ENCODE data around the gene TCF4.
A peak's percentile ranks its signal among the peaks of the same experiment; 100 is the strongest.

TCF4 gene

GRCh38 chr18:55307505-55307904 lies 280.5 kb downstream of the TCF4 start:
- peaks cover 34% of the 10 kb centered on the region for H3K4me1 ChIP-seq (ENCODE audit: control insufficient read depth, insufficient read depth, low read length)
- H3K36me3 ChIP-seq (ENCODE audit: control insufficient read depth, insufficient read depth, low read length) = no peaks in the 10 kb centered on the region
- no peak overlapping the region for H3K9ac ChIP-seq (ENCODE audit: low read depth, low read length)
- H3K4me3 ChIP-seq (ENCODE audit: low read depth, low read length) = no peak overlapping the region
- no peaks in the 10 kb centered on the region for H3K9me3 ChIP-seq (ENCODE audit: control insufficient read depth, insufficient read depth, low read length)
- no peaks in the 10 kb centered on the region for H3K27me3 ChIP-seq (ENCODE audit: control insufficient read depth, insufficient read depth, low read length)
- H3K27ac ChIP-seq (ENCODE audit: low read depth, low read length) = no peak overlapping the region

DNA sequence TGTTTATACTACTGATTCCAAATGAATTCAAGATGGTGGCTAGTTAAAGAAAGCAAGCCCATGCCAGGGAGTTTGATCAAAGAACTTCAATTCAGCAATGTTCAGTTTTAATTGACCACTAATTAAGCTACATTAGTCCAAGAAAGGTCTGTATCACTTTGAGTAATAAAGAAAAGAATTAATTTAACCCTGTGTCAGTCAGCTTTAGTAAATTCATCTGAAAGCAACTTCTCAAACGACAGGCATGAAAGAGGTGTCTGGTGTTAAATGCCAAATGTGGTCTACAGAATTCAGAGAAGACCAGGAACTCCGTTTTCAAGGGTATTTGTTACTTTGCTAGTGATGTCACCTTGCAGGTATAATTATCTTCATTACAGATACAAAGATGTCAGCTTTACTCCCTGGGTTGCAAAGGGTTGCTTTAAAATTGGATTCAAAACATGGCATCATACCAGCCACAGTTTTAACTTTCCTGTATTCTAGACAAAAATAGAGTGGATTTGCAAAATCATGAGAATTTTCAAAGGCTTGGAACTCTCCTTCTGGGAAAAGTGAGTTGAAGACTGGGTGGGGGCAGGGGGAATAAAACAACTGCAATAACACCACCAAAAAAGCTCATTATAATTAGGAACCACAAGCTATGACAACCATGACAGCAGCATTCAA lies 281.5 kb downstream of the TCF4 start:
- H3K27ac ChIP-seq (ENCODE audit: low read depth, low read length) = no peak overlapping the region
- no peaks in the 10 kb centered on the region for H3K9me3 ChIP-seq (ENCODE audit: control insufficient read depth, insufficient read depth, low read length)
- peaks cover 42% of the 10 kb centered on the region for H3K4me1 ChIP-seq (ENCODE audit: control insufficient read depth, insufficient read depth, low read length)
- no peak overlapping the region for H3K9ac ChIP-seq (ENCODE audit: low read depth, low read length)
- H3K36me3 ChIP-seq (ENCODE audit: control insufficient read depth, insufficient read depth, low read length) = no peaks in the 10 kb centered on the region
- no peak overlapping the region for H3K4me3 ChIP-seq (ENCODE audit: low read depth, low read length)
- H3K27me3 ChIP-seq (ENCODE audit: control insufficient read depth, insufficient read depth, low read length) = no peaks in the 10 kb centered on the region

DNA sequence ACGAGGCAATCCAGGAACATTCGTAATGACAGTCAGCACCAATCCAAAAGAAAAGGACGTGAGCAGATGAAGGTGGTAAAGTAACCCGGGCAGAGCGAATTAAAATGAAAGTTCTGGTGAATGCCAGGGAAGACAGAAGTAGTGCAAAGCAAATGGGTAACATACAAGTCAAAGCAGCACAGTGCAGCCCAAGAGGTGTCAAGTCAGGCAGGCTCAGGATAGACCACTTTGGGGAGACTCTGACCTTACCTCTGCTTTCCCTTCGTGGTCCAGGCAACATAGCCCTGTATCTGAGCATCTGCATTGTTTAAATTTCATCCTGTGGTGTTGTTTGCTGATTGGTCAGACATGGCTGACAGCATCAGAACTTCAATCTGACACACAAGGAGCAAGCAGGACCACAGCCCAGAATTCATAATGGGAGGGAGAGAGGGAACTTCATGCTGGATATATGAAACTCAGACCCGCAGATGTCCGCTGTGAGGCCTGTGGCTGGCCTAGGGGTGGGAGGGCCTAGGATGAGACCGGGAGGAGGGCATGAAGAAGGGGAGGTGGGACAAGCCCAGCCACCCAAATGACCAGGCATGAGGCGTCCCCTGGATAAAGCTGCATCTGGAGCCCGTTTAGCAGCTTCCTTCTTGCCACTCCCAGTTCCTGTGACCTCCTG lies 285.7 kb downstream of the TCF4 start:
- H3K4me1 ChIP-seq (ENCODE audit: control insufficient read depth, insufficient read depth, low read length) = peaks cover 68% of the 10 kb centered on the region
- no peaks in the 10 kb centered on the region for H3K36me3 ChIP-seq (ENCODE audit: control insufficient read depth, insufficient read depth, low read length)
- no peaks in the 10 kb centered on the region for H3K9me3 ChIP-seq (ENCODE audit: control insufficient read depth, insufficient read depth, low read length)
- H3K27me3 ChIP-seq (ENCODE audit: control insufficient read depth, insufficient read depth, low read length) = no peaks in the 10 kb centered on the region
- H3K27ac ChIP-seq (ENCODE audit: low read depth, low read length) = peak overlapping the region; percentile 59
- no peak overlapping the region for H3K9ac ChIP-seq (ENCODE audit: low read depth, low read length)
- H3K4me3 ChIP-seq (ENCODE audit: low read depth, low read length) = no peak overlapping the region

- no peaks in the 10 kb centered on the region for H3K9me3 ChIP-seq (ENCODE audit: control insufficient read depth, insufficient read depth, low read length)
- H3K4me3 ChIP-seq (ENCODE audit: low read depth, low read length) = no peak overlapping the region
- H3K27ac ChIP-seq (ENCODE audit: low read depth, low read length) = peak overlapping the region; percentile 59
- H3K4me1 ChIP-seq (ENCODE audit: control insufficient read depth, insufficient read depth, low read length) = peaks cover 73% of the 10 kb centered on the region
- no peak overlapping the region for H3K9ac ChIP-seq (ENCODE audit: low read depth, low read length)
- no peaks in the 10 kb centered on the region for H3K36me3 ChIP-seq (ENCODE audit: control insufficient read depth, insufficient read depth, low read length)
- H3K27me3 ChIP-seq (ENCODE audit: control insufficient read depth, insufficient read depth, low read length) = no peaks in the 10 kb centered on the region
Observed at GRCh38 chr18:55301824-55302166, 286.2 kb downstream of the TCF4 start.

DNA sequence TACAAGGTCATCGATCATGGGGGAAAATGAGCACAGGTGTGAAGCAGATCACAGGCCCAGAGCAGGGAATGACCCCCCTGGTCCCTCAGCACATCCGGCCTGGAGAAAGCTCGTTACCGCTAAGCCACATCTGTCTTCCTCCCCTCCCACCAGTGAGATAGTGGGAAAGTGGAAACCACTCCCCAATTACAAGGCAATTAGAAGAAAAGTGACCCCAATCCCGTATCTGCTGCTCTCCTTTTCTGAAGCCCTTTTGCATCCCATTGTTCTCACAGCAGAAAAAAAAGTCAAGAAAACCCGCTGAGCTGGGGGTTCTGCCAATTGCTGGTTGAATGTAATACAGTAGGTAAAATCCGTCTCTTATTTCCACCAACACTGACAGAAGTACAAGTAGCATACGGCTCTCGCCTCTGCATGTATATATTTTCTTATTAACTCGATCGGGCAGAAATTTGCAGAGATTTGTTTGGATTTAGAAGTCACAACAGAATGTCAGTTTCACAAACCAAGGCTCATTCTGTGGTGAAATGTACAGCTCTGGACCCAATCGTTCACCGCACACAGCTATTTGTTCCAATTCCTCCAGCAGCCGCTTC lies 287.0 kb downstream of the TCF4 start:
- Histone ChIP-seq H3K27ac (ENCODE audit: low read depth, low read length) (peak overlapping the region; percentile 39), H3K36me3 (ENCODE audit: control insufficient read depth, insufficient read depth, low read length) (no peaks in the 10 kb centered on the region), H3K4me1 (ENCODE audit: control insufficient read depth, insufficient read depth, low read length) (peaks cover 75% of the 10 kb centered on the region), H3K4me3 (ENCODE audit: low read depth, low read length) (no peak overlapping the region), H3K9ac (ENCODE audit: low read depth, low read length) (no peak overlapping the region; the same call in 1 of the 2 replicates), H3K27me3 (ENCODE audit: control insufficient read depth, insufficient read depth, low read length) (no peaks in the 10 kb centered on the region), H3K9me3 (ENCODE audit: control insufficient read depth, insufficient read depth, low read length) (no peaks in the 10 kb centered on the region)

- Histone ChIP-seq H3K9me3 (ENCODE audit: control insufficient read depth, insufficient read depth, low read length) (no peaks in the 10 kb centered on the region), H3K27ac (ENCODE audit: low read depth, low read length) (peak overlapping the region; percentile 39), H3K36me3 (ENCODE audit: control insufficient read depth, insufficient read depth, low read length) (no peaks in the 10 kb centered on the region), H3K27me3 (ENCODE audit: control insufficient read depth, insufficient read depth, low read length) (no peaks in the 10 kb centered on the region), H3K9ac (ENCODE audit: low read depth, low read length) (no peak overlapping the region; the same call in 1 of the 2 replicates), H3K4me1 (ENCODE audit: control insufficient read depth, insufficient read depth, low read length) (peaks cover 77% of the 10 kb centered on the region), H3K4me3 (ENCODE audit: low read depth, low read length) (no peak overlapping the region)
Observed at GRCh38 chr18:55300421-55300935, 287.5 kb downstream of the TCF4 start.

DNA sequence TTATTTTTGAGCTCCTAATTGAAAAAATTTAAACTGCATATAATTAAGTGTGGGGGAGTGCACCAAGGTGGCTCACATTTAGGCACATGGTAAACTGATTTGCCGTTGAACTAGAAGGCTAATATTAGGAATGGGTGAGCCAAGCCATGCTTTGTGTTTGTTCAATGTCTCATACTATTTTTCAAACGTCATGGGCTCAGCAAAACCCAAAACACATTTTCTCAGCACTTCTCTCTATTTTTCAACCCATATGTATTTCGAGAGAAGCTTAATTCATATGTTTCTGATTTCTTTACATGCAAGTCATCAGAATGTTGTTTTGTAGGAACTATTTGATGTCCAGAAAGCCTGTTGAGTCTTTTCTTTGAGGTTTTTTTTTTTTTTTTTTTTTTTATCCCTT lies 291.2 kb downstream of the TCF4 start:
- H3K27ac ChIP-seq (ENCODE audit: low read depth, low read length) = no peak overlapping the region
- no peaks in the 10 kb centered on the region for H3K27me3 ChIP-seq (ENCODE audit: control insufficient read depth, insufficient read depth, low read length)
- no peak overlapping the region for H3K9ac ChIP-seq (ENCODE audit: low read depth, low read length)
- no peaks in the 10 kb centered on the region for H3K9me3 ChIP-seq (ENCODE audit: control insufficient read depth, insufficient read depth, low read length)
- H3K4me3 ChIP-seq (ENCODE audit: low read depth, low read length) = no peak overlapping the region
- no peaks in the 10 kb centered on the region for H3K36me3 ChIP-seq (ENCODE audit: control insufficient read depth, insufficient read depth, low read length)
- H3K4me1 ChIP-seq (ENCODE audit: control insufficient read depth, insufficient read depth, low read length) = peaks cover 62% of the 10 kb centered on the region

DNA sequence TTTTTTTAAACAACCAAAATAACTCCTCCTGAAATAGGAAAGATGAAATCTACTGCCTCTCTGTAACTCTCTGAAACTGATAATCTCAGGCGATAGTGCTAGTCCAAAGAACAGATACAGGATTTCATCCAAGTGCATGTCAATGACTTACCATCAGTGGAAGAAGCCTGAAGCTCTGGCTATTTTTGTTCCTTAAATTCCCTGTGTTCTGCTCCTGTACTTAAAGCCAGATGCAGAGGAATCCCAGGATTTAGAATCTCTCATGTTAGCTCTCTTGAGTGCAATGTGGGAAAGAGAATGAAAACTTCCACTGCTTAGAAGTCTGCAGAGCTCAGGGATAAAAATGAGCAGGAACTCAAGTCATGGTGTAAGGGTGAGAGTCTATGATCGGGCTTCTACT lies 291.9 kb downstream of the TCF4 start:
- H3K4me1 ChIP-seq (ENCODE audit: control insufficient read depth, insufficient read depth, low read length) = peaks cover 62% of the 10 kb centered on the region
- no peaks in the 10 kb centered on the region for H3K36me3 ChIP-seq (ENCODE audit: control insufficient read depth, insufficient read depth, low read length)

DNA sequence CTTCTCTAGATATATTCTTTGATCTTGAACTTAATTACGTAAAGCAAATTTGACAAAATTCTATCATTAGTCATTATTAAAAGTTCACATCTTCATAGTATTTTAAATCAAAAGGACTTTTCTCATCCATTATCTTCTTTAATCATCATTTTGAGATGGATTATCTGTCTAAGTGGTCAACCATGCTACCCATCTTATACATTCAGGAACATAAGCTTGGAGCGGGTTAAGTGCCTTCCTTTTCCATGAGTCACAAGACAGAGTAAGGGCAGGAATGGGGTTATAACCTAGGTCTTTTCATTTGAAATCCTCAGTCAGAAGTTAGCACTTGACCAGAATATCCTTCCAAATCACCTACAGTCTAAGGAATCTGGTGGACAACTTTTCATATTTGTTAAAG lies 297.1 kb downstream of the TCF4 start:
- no peaks in the 10 kb centered on the region for H3K9me3 ChIP-seq (ENCODE audit: control insufficient read depth, insufficient read depth, low read length)
- H3K4me1 ChIP-seq (ENCODE audit: control insufficient read depth, insufficient read depth, low read length) = peaks cover 27% of the 10 kb centered on the region
- no peak overlapping the region for H3K27ac ChIP-seq (ENCODE audit: low read depth, low read length)
- H3K36me3 ChIP-seq (ENCODE audit: control insufficient read depth, insufficient read depth, low read length) = no peaks in the 10 kb centered on the region
- H3K27me3 ChIP-seq (ENCODE audit: control insufficient read depth, insufficient read depth, low read length) = no peaks in the 10 kb centered on the region
- no peak overlapping the region for H3K4me3 ChIP-seq (ENCODE audit: low read depth, low read length)
- H3K9ac ChIP-seq (ENCODE audit: low read depth, low read length) = no peak overlapping the region

More for the DNA sequence above, 291.9 kb downstream of the TCF4 start:
- Histone ChIP-seq H3K27ac (ENCODE audit: low read depth, low read length) (no peak overlapping the region), H3K9me3 (ENCODE audit: control insufficient read depth, insufficient read depth, low read length) (no peaks in the 10 kb centered on the region), H3K4me3 (ENCODE audit: low read depth, low read length) (no peak overlapping the region), H3K9ac (ENCODE audit: low read depth, low read length) (no peak overlapping the region), H3K27me3 (ENCODE audit: control insufficient read depth, insufficient read depth, low read length) (no peaks in the 10 kb centered on the region)

- Histone ChIP-seq H3K27me3 (ENCODE audit: control insufficient read depth, insufficient read depth, low read length) (no peaks in the 10 kb centered on the region), H3K27ac (ENCODE audit: low read depth, low read length) (no peak overlapping the region), H3K4me1 (ENCODE audit: control insufficient read depth, insufficient read depth, low read length) (peaks cover 27% of the 10 kb centered on the region), H3K36me3 (ENCODE audit: control insufficient read depth, insufficient read depth, low read length) (no peaks in the 10 kb centered on the region), H3K4me3 (ENCODE audit: low read depth, low read length) (no peak overlapping the region), H3K9me3 (ENCODE audit: control insufficient read depth, insufficient read depth, low read length) (no peaks in the 10 kb centered on the region), H3K9ac (ENCODE audit: low read depth, low read length) (no peak overlapping the region)
Observed at GRCh38 chr18:55289775-55290174, 298.2 kb downstream of the TCF4 start.

DNA sequence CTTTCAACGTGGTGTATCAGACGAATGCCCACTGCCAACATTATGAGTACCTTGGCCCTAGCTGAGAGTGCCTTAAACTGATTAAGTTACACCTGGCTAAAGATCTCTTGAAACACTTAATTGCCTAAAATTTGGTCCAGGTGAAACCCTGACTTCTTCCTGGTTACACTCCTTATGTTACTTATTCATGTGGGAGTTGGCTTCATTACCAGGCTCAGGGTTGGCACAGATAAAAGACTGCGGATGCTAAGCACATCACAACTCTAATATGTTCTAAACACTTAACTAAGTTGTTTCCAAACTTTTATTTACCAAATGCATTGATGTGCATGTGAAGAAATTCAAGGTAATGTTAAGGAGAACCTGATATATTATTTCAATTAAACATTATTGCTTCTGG lies 298.9 kb downstream of the TCF4 start:
- Histone ChIP-seq H3K27ac (ENCODE audit: low read depth, low read length) (no peak overlapping the region), H3K9me3 (ENCODE audit: control insufficient read depth, insufficient read depth, low read length) (no peaks in the 10 kb centered on the region), H3K4me3 (ENCODE audit: low read depth, low read length) (no peak overlapping the region), H3K27me3 (ENCODE audit: control insufficient read depth, insufficient read depth, low read length) (no peaks in the 10 kb centered on the region), H3K9ac (ENCODE audit: low read depth, low read length) (no peak overlapping the region), H3K36me3 (ENCODE audit: control insufficient read depth, insufficient read depth, low read length) (no peaks in the 10 kb centered on the region), H3K4me1 (ENCODE audit: control insufficient read depth, insufficient read depth, low read length) (peaks cover 27% of the 10 kb centered on the region)
